Neuronal stem cell (in vitro differentiated cells): Measurements from ENCODE around the gene ZACN.

Source experiments
- DNase-seq: peaks from one replicate; pipeline ENCODE4 v3.0.0-alpha.2; 2013; ENCODE audit warnings: low spot score
- H2AFZ ChIP-seq: one replicate; pipeline ENCODE4 v1.6.1; 2013; ENCODE audit warnings: mild to moderate bottlenecking, low read length, inconsistent platforms
- H2AK5ac ChIP-seq: 2 replicates; pipeline ENCODE4 v1.6.1; 2013; ENCODE audit warnings: low read depth, mild to moderate bottlenecking, inconsistent platforms, low read length, moderate library complexity, mixed read lengths
- H2BK120ac ChIP-seq: 2 replicates; pipeline ENCODE4 v1.6.1; 2013; ENCODE audit warnings: low read depth, mild to moderate bottlenecking, inconsistent platforms, low read length, moderate library complexity, mixed read lengths
- H2BK12ac ChIP-seq: one replicate; pipeline ENCODE4 v1.6.1; 2013; ENCODE audit warnings: low read length, inconsistent platforms
- H2BK15ac ChIP-seq: 2 replicates; pipeline ENCODE4 v1.6.1; 2013; ENCODE audit warnings: mild to moderate bottlenecking, low read length, inconsistent platforms, mixed read lengths
- H2BK5ac ChIP-seq: one replicate; pipeline ENCODE4 v1.6.1; 2013; ENCODE audit warnings: inconsistent platforms, mild to moderate bottlenecking, low read length, moderate library complexity
- H3K14ac ChIP-seq: one replicate; pipeline ENCODE4 v1.6.1; 2013; ENCODE audit warnings: low read length, inconsistent platforms
- H3K18ac ChIP-seq: 2 replicates; pipeline ENCODE4 v1.6.1; 2013; ENCODE audit warnings: low read length, inconsistent platforms
- H3K23ac ChIP-seq: 2 replicates; pipeline ENCODE4 v1.6.1; 2013; ENCODE audit warnings: low read depth, mild to moderate bottlenecking, mixed read lengths, low read length, inconsistent platforms; ENCODE audit not compliant: poor library complexity
- H3K27ac ChIP-seq: replicated peaks from 3 replicates; pipeline ENCODE4 v1.5.1; 2013; ENCODE audit warnings: low read length, inconsistent platforms
- H3K27me3 ChIP-seq, 3 experiments: 2 replicates each; pipeline ENCODE4 v1.6.1; 2013; ENCODE audit warnings: low read length in 3 of 3, mild to moderate bottlenecking in 2 of 3, inconsistent platforms in 1 of 3, low read depth in 1 of 3, mixed read lengths in 1 of 3, moderate library complexity in 1 of 3; ENCODE audit not compliant: control insufficient read depth in 3 of 3, insufficient read depth in 3 of 3
- H3K36me3 ChIP-seq, 2 donors: replicated peaks in 1 of 2; 2 replicates each; pipeline ENCODE4 v1.6.1; 2013; ENCODE audit warnings: low read length in 2 of 2; ENCODE audit not compliant: control insufficient read depth in 2 of 2, insufficient read depth in 2 of 2
- H3K4ac ChIP-seq: 2 replicates; pipeline ENCODE4 v1.6.1; 2013; ENCODE audit warnings: inconsistent platforms, mild to moderate bottlenecking, low read length, moderate library complexity
- H3K4me1 ChIP-seq, 2 donors: 1 replicate in 1 of 2; 2 replicates in 1 of 2; pipeline ENCODE4 v1.6.1; 2013; ENCODE audit warnings: low read length in 2 of 2, low read depth in 1 of 2; ENCODE audit not compliant: control insufficient read depth in 2 of 2, insufficient read depth in 1 of 2
- H3K4me2 ChIP-seq: one replicate; pipeline ENCODE4 v1.6.1; 2013; ENCODE audit warnings: mild to moderate bottlenecking, low read length, inconsistent platforms; ENCODE audit not compliant: insufficient read depth, poor library complexity, severe bottlenecking
- H3K4me3 ChIP-seq, 2 donors: 2 replicates each; pipeline ENCODE4 v1.5.1; 2013; ENCODE audit warnings: low read length in 2 of 2, mild to moderate bottlenecking in 2 of 2, inconsistent platforms in 1 of 2, moderate library complexity in 1 of 2
- H3K79me1 ChIP-seq: one replicate; pipeline ENCODE4 v1.6.1; 2013; ENCODE audit warnings: low read depth, mild to moderate bottlenecking, inconsistent platforms, low read length, moderate library complexity
- H3K9ac ChIP-seq: one replicate; pipeline ENCODE4 v1.6.1; 2013; ENCODE audit warnings: mild to moderate bottlenecking, low read depth, low read length, inconsistent platforms; ENCODE audit not compliant: poor library complexity
- H3K9me3 ChIP-seq, 2 donors: replicated peaks in 1 of 2; 2 replicates each; pipeline versions ENCODE3 to v1.6.1; 2013; ENCODE audit warnings: low read length in 2 of 2, mild to moderate bottlenecking in 2 of 2, inconsistent platforms in 1 of 2, low read depth in 1 of 2, mixed read lengths in 1 of 2, moderate library complexity in 1 of 2; ENCODE audit not compliant: control insufficient read depth in 2 of 2, insufficient read depth in 1 of 2
- H4K8ac ChIP-seq: one replicate; pipeline ENCODE4 v1.6.1; 2013; ENCODE audit warnings: low read depth, mild to moderate bottlenecking, inconsistent platforms, low read length, moderate library complexity
- H4K91ac ChIP-seq: one replicate; pipeline ENCODE4 v1.6.1; 2013; ENCODE audit warnings: low read length, low read depth, mild to moderate bottlenecking, inconsistent platforms; ENCODE audit not compliant: poor library complexity
- WGBS, 2 donors: extraction: QIAGEN DNeasy Blood & Tissue Kit; methylation state at CpG; one replicate each; pipeline ENCODE4 v1.1.7; 2013; ENCODE audit warnings: missing lambda C conversion rate in 2 of 2, mixed read lengths in 1 of 2; ENCODE audit not compliant: insufficient read length in 2 of 2, insufficient replicate concordance in 1 of 2; ENCODE audit errors: extremely low coverage in 2 of 2; 5-methylcytosine and 5-hydroxymethylcytosine counted together

The ZACN gene

GRCh38 chr17:76048025-76048605 is 30.9 kb upstream of the ZACN start:
- H2BK5ac ChIP-seq, result no peak overlapping the region
- no peak overlapping the region for H2BK12ac ChIP-seq
- H3K36me3 ChIP-seq, result peaks cover 51 to 94% of the 10 kb centered on the region in 2 donors
- no peak overlapping the region for H2AK5ac ChIP-seq
- no peak overlapping the region for H3K23ac ChIP-seq
- no peak overlapping the region for H3K14ac ChIP-seq
- no peak overlapping the region for H4K91ac ChIP-seq
- H3K4ac ChIP-seq, result no peak overlapping the region
- no CpG with 5 or more reads among the region's 9 CpGs for WGBS, 2 donors
- H3K4me1 ChIP-seq, result peaks cover 1 to 12% of the 10 kb centered on the region in 2 donors
- H3K27me3 ChIP-seq, result peaks cover 0 to 1% (median 0%) of the 10 kb centered on the region in 3 experiments
- H2AFZ ChIP-seq, result no peak overlapping the region
- no peak overlapping the region for H2BK120ac ChIP-seq
- no peak overlapping the region for H3K4me2 ChIP-seq
- H3K18ac ChIP-seq, result no peak overlapping the region
- no peak for DNase-seq
- no peak overlapping the region for H3K9ac ChIP-seq
- H3K79me1 ChIP-seq, result peaks cover 1% of the 10 kb centered on the region
- no peak overlapping the region for H3K27ac ChIP-seq
- H2BK15ac ChIP-seq, result no peak overlapping the region
- H4K8ac ChIP-seq, result no peak overlapping the region
- H3K4me3 ChIP-seq, result no peak overlapping the region
- no peaks in the 10 kb centered on the region for H3K9me3 ChIP-seq

DNA sequence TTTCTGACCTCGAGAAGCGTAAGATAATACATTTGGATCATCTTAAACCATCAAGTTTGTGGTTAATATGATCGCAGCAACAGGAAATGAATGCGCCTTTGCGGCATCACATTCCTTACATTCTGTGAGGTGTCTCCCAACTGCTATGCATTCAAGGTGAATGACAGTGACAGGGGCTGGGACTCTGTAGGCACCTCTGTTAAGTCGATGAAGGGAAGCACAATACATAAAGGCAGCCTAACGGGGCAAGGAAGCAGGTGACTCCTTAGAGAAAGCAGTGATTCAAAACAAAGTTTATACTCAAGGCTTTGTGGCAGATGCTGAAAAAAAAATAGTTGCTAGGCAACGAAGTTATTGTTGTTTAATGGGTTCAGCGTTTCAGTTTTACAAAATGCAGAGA is 30.3 kb upstream of the ZACN start:
- DNase-seq, result no peak
- Histone ChIP-seq H4K91ac (no peak overlapping the region), H3K4me1 (peaks cover 1 to 12% of the 10 kb centered on the region in 2 donors), H3K27ac (no peak overlapping the region), H2AFZ (no peak overlapping the region), H3K36me3 (peaks cover 50 to 94% of the 10 kb centered on the region in 2 donors), H2BK12ac (no peak overlapping the region), H2BK5ac (no peak overlapping the region), H3K18ac (no peak overlapping the region), H3K14ac (no peak overlapping the region), H2BK120ac (no peak overlapping the region), H3K79me1 (peaks cover 1% of the 10 kb centered on the region), H3K4ac (no peak overlapping the region), H4K8ac (no peak overlapping the region), H3K27me3 (peaks cover 0 to 1% (median 0%) of the 10 kb centered on the region in 3 experiments), H2BK15ac (no peak overlapping the region), H3K9ac (no peak overlapping the region), H3K4me3 (no peak overlapping the region), H2AK5ac (no peak overlapping the region), H3K9me3 (no peaks in the 10 kb centered on the region), H3K4me2 (no peak overlapping the region), H3K23ac (no peak overlapping the region)
- WGBS, 2 donors, result no CpG with 5 or more reads among the region's 9 CpGs

DNA sequence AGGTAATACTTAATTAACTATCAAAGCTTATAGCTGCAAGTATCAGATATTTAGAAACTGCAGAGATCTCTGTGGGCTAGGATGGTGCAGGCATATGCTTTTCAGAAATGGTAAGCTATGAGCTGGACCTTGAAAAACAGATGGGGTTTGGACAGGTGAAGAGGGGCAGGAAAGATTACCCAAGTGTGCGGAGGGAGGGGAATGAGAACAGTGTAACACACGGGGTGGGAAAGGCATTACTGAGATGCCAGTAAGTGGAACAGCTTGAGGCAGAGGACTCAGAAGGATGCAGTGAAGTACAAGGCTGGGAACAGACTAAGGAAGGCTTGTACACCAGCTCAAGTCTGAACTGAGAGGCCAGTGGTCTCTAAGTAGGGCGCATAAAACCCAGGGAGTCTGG is 29.7 kb upstream of the ZACN start:
- no peak overlapping the region for H3K4me2 ChIP-seq
- H2BK5ac ChIP-seq, result no peak overlapping the region
- H3K27ac ChIP-seq, result no peak overlapping the region
- no peak overlapping the region for H3K18ac ChIP-seq
- DNase-seq, result no peak
- no peak overlapping the region for H4K8ac ChIP-seq
- peaks cover 1 to 12% of the 10 kb centered on the region in 2 donors for H3K4me1 ChIP-seq
- H3K36me3 ChIP-seq, result peaks cover 49 to 94% of the 10 kb centered on the region in 2 donors
- peaks cover 1% of the 10 kb centered on the region for H3K79me1 ChIP-seq
- no peaks in the 10 kb centered on the region for H3K9me3 ChIP-seq
- H4K91ac ChIP-seq, result no peak overlapping the region
- H2BK12ac ChIP-seq, result no peak overlapping the region
- H2BK120ac ChIP-seq, result no peak overlapping the region
- no peak overlapping the region for H3K4ac ChIP-seq
- no peak overlapping the region for H2AK5ac ChIP-seq
- peaks cover 0 to 1% (median 0%) of the 10 kb centered on the region in 3 experiments for H3K27me3 ChIP-seq
- WGBS, 2 donors, result no CpG with 5 or more reads among the region's 3 CpGs
- H2AFZ ChIP-seq, result no peak overlapping the region
- H3K23ac ChIP-seq, result no peak overlapping the region
- no peak overlapping the region for H3K9ac ChIP-seq
- H3K14ac ChIP-seq, result no peak overlapping the region
- no peak overlapping the region for H3K4me3 ChIP-seq
- H2BK15ac ChIP-seq, result no peak overlapping the region

GRCh38 chr17:76049836-76050537 is 29.0 kb upstream of the ZACN start:
- WGBS, 2 donors, result no CpG with 5 or more reads among the region's 15 CpGs
- no peak overlapping the region for H2BK12ac ChIP-seq
- no peak overlapping the region for H3K14ac ChIP-seq
- H3K18ac ChIP-seq, result no peak overlapping the region
- H2BK15ac ChIP-seq, result no peak overlapping the region
- peaks cover 1% of the 10 kb centered on the region for H3K79me1 ChIP-seq
- H3K4me1 ChIP-seq, result peaks cover 1 to 12% of the 10 kb centered on the region in 2 donors
- H4K91ac ChIP-seq, result no peak overlapping the region
- H3K4me3 ChIP-seq, result no peak overlapping the region
- H3K36me3 ChIP-seq, result peaks cover 45 to 94% of the 10 kb centered on the region in 2 donors
- no peaks in the 10 kb centered on the region for H3K9me3 ChIP-seq
- no peak overlapping the region for H3K23ac ChIP-seq
- no peak for DNase-seq
- no peak overlapping the region for H3K4me2 ChIP-seq
- no peak overlapping the region for H3K4ac ChIP-seq
- no peak overlapping the region for H3K27ac ChIP-seq
- no peak overlapping the region for H2BK5ac ChIP-seq
- no peak overlapping the region for H4K8ac ChIP-seq
- H2BK120ac ChIP-seq, result no peak overlapping the region
- H3K27me3 ChIP-seq, result peaks cover 0 to under 1% (median 0%) of the 10 kb centered on the region in 3 experiments
- no peak overlapping the region for H3K9ac ChIP-seq
- H2AK5ac ChIP-seq, result no peak overlapping the region
- no peak overlapping the region for H2AFZ ChIP-seq
